SK-N-SH treated with all-trans-retinoic acid at 6 μM for 48 hours (cell line): ENCODE measurements around the gene ZNF423.
"Not testable (repeated sequence)": the region's sequence is repeated elsewhere in the genome, so short reads cannot be mapped to it uniquely, and the experiment has no call there.

Experiments
- ATAC-seq: fragments of 200-7000 bp; cut with Tn5 transposase; 3 replicates; pipeline ENCODE4 v1.9.1; 2020; ENCODE audit warnings: mild to moderate bottlenecking, moderate library complexity
- BACH2 ChIP-seq: fragments of 250-450 bp; sonication (Bioruptor Pico); IDR thresholded peaks from 2 replicates; pipeline ENCODE4 v1.9.0; 2021; ENCODE audit warnings: mild to moderate bottlenecking, borderline replicate concordance
- CREB5 ChIP-seq: fragments of 250-450 bp; sonication (Bioruptor Pico); IDR thresholded peaks from 2 replicates; pipeline ENCODE4 v1.5.1; 2020; ENCODE audit warnings: low read depth, mild to moderate bottlenecking, moderate library complexity
- CSDC2 ChIP-seq: fragments of 250-450 bp; sonication (Bioruptor Pico); IDR thresholded peaks from 2 replicates; pipeline ENCODE4 v1.5.0; 2020; ENCODE audit warnings: mild to moderate bottlenecking, moderate library complexity
- CSRNP3 ChIP-seq: fragments of 250-450 bp; sonication (Bioruptor Pico); IDR thresholded peaks from 2 replicates; pipeline ENCODE4 v1.5.1; 2021; ENCODE audit warnings: mild to moderate bottlenecking, moderate library complexity
- GLIS3 ChIP-seq: fragments of 250-450 bp; sonication (Bioruptor Pico); IDR thresholded peaks from 2 replicates; pipeline ENCODE4 v1.5.0; 2020; ENCODE audit warnings: mild to moderate bottlenecking, moderate library complexity
- OSR1 ChIP-seq: fragments of 250-450 bp; sonication (Bioruptor Pico); IDR thresholded peaks from 2 replicates; pipeline ENCODE4 v1.8.0; 2022; ENCODE audit warnings: moderate library complexity, mild to moderate bottlenecking, inconsistent platforms
- PATZ1 ChIP-seq: fragments of 250-450 bp; sonication (Bioruptor Pico); IDR thresholded peaks from 2 replicates; pipeline ENCODE4 v1.8.0; 2020; ENCODE audit warnings: mild to moderate bottlenecking, moderate library complexity, borderline replicate concordance
- POU6F1 ChIP-seq: fragments of 250-450 bp; sonication (Bioruptor Pico); IDR thresholded peaks from 2 replicates; pipeline ENCODE4 v1.8.0; 2021; ENCODE audit warnings: low read depth, mild to moderate bottlenecking, moderate library complexity, borderline replicate concordance
- PPARA ChIP-seq: fragments of 250-450 bp; sonication (Bioruptor Pico); IDR thresholded peaks from 2 replicates; pipeline ENCODE4 v1.5.0; 2020; ENCODE audit warnings: mild to moderate bottlenecking, borderline replicate concordance
- RARB ChIP-seq: fragments of 250-450 bp; sonication (Bioruptor Pico); IDR thresholded peaks from 2 replicates; pipeline ENCODE4 v1.8.0; 2021; ENCODE audit warnings: mild to moderate bottlenecking, moderate library complexity
- SNAI2 ChIP-seq: fragments of 250-450 bp; sonication (Bioruptor Pico); IDR thresholded peaks from 2 replicates; pipeline ENCODE4 v1.5.0; 2020; ENCODE audit warnings: mild to moderate bottlenecking, moderate library complexity
- TCF4 ChIP-seq: fragments of 250-450 bp; sonication (Bioruptor Pico); IDR thresholded peaks from 2 replicates; pipeline ENCODE4 v1.8.0; 2021; ENCODE audit warnings: mild to moderate bottlenecking, moderate library complexity, borderline replicate concordance
- TSHZ2 ChIP-seq: fragments of 250-450 bp; sonication (Bioruptor Pico); IDR thresholded peaks from 2 replicates; pipeline ENCODE4 v1.5.0; 2020; ENCODE audit warnings: mild to moderate bottlenecking, moderate library complexity
- ZC3H10 ChIP-seq: fragments of 250-450 bp; sonication (Bioruptor Pico); IDR thresholded peaks from 2 replicates; pipeline ENCODE4 v1.5.1; 2021; ENCODE audit warnings: mild to moderate bottlenecking, moderate library complexity
- ZFP30 ChIP-seq: fragments of 450-650 bp; formaldehyde crosslinking; IDR thresholded peaks from 2 replicates; pipeline ENCODE4 v1.5.0; 2022; ENCODE audit warnings: mild to moderate bottlenecking, moderate library complexity
- ZNF70 ChIP-seq: fragments of 450-650 bp; formaldehyde crosslinking; IDR thresholded peaks from 2 replicates; pipeline ENCODE4 v1.5.0; 2020; ENCODE audit warnings: mild to moderate bottlenecking, moderate library complexity
- ZNF8 ChIP-seq: fragments of 450-650 bp; formaldehyde crosslinking; IDR thresholded peaks from 2 replicates; pipeline ENCODE4 v1.5.0; 2020; ENCODE audit warnings: mild to moderate bottlenecking, moderate library complexity

The ZNF423 gene

GRCh38 chr16:49513040-49513439, 342.9 kb downstream of the ZNF423 start:
- ATAC-seq = peak; percentile 30; the same call in 1 of the 3 replicates
- TF ChIP-seq TSHZ2 (CRISPR knock-in tag) = no peak
- TF ChIP-seq CSDC2 (CRISPR knock-in tag) = no peak
- TF ChIP-seq ZNF8 (CRISPR knock-in tag) = no peak
- TF ChIP-seq GLIS3 (CRISPR knock-in tag) = no peak
- TF ChIP-seq CSRNP3 (CRISPR knock-in tag) = no peak
- no peak for TF ChIP-seq ZNF70
- no peak for TF ChIP-seq RARB (CRISPR knock-in tag)
- TF ChIP-seq BACH2 = no peak
- no peak for TF ChIP-seq POU6F1

- TF ChIP-seq GLIS3 (CRISPR knock-in tag) = no peak
- no peak for TF ChIP-seq BACH2
- no peak for TF ChIP-seq ZFP30 (CRISPR knock-in tag)
- no peak for TF ChIP-seq PATZ1
- no peak for TF ChIP-seq TCF4 (CRISPR knock-in tag)
- TF ChIP-seq OSR1 = no peak
- no peak for TF ChIP-seq POU6F1
- no peak for TF ChIP-seq CREB5 (CRISPR knock-in tag)
- TF ChIP-seq ZC3H10 = no peak
- ATAC-seq = no peak
Observed at GRCh38 chr16:49510654-49511305, 345.1 kb downstream of the ZNF423 start.

- no peak for ATAC-seq
- TF ChIP-seq CREB5 (CRISPR knock-in tag) (no peak), PPARA (CRISPR knock-in tag) (no peak), PATZ1 (no peak), CSDC2 (CRISPR knock-in tag) (no peak), SNAI2 (CRISPR knock-in tag) (no peak)
Observed at GRCh38 chr16:49510141-49510540, 345.8 kb downstream of the ZNF423 start.

GRCh38 chr16:49506058-49507013, 349.6 kb downstream of the ZNF423 start:
- not testable (repeated sequence) for ATAC-seq
